ENCODE data around the gene DPP6.
A peak's percentile ranks its signal among the peaks of the same experiment; 100 is the strongest.

The DPP6 gene

DNA sequence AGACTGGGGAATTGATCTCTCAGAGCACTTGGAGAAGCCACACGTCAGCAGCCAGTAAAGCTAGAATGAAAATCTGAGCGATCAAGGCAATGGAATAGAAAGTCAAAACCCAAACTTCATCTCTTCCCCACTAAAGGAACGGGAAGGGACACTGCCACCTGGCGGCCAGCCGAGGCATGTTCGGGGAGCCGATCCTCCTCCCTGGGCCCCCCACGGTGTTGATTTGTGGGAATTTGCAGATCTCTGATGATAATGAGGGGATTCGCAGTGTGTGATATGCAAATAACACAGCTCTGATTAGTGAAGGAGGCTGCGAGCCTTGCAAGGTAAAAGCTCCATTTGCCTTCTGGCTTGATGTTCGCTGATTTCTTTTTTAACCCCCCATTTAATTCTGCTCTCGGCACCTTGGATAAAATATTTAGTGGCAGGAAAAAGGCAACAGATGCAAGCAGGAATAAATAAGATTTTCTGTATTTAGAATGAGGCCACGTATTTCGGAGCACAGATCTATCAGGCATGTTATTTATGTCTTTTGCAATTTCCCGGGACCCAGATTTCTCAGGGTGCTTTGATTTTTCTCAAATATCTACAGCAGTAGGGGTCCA lies 692.2 kb downstream of the DPP6 start:
- no peak overlapping the region for H3K9ac ChIP-seq (ENCODE audit: low read depth, low read length)
- H3K27ac ChIP-seq (ENCODE audit: low read depth, low read length) = no peak overlapping the region
- peaks cover 13% of the 10 kb centered on the region for H3K4me1 ChIP-seq (ENCODE audit: control insufficient read depth, insufficient read depth, low read length)
- H3K36me3 ChIP-seq (ENCODE audit: control insufficient read depth, insufficient read depth, low read length) = no peaks in the 10 kb centered on the region
- H3K4me3 ChIP-seq (ENCODE audit: low read depth, low read length) = no peak overlapping the region
- H3K27me3 ChIP-seq (ENCODE audit: control insufficient read depth, insufficient read depth, low read length) = no peaks in the 10 kb centered on the region
- no peaks in the 10 kb centered on the region for H3K9me3 ChIP-seq (ENCODE audit: control insufficient read depth, insufficient read depth, low read length)

DNA sequence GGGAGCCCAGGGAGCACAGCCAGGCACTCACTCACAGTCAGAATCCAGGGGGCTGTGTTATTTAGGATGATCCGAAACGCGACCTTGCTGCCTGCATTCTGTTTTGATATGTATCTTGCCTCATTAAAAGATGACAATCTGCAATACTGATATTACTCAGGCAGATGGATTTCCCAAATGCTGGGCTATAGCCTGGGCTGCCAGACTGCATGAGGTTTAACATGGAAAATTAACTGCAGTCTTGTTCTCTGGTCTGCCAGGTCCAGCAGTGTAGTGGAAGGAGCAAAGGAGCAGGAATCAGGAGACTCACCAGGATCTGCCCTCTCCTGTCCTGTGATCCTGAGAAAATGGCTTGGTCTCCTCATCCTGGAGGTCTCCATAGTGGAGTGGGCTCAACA lies 692.7 kb downstream of the DPP6 start:
- H3K36me3 ChIP-seq (ENCODE audit: control insufficient read depth, insufficient read depth, low read length) = no peaks in the 10 kb centered on the region
- no peaks in the 10 kb centered on the region for H3K9me3 ChIP-seq (ENCODE audit: control insufficient read depth, insufficient read depth, low read length)
- no peak overlapping the region for H3K4me3 ChIP-seq (ENCODE audit: low read depth, low read length)
- H3K27me3 ChIP-seq (ENCODE audit: control insufficient read depth, insufficient read depth, low read length) = no peaks in the 10 kb centered on the region
- H3K4me1 ChIP-seq (ENCODE audit: control insufficient read depth, insufficient read depth, low read length) = peaks cover 13% of the 10 kb centered on the region
- no peak overlapping the region for H3K9ac ChIP-seq (ENCODE audit: low read depth, low read length)
- no peak overlapping the region for H3K27ac ChIP-seq (ENCODE audit: low read depth, low read length)

DNA sequence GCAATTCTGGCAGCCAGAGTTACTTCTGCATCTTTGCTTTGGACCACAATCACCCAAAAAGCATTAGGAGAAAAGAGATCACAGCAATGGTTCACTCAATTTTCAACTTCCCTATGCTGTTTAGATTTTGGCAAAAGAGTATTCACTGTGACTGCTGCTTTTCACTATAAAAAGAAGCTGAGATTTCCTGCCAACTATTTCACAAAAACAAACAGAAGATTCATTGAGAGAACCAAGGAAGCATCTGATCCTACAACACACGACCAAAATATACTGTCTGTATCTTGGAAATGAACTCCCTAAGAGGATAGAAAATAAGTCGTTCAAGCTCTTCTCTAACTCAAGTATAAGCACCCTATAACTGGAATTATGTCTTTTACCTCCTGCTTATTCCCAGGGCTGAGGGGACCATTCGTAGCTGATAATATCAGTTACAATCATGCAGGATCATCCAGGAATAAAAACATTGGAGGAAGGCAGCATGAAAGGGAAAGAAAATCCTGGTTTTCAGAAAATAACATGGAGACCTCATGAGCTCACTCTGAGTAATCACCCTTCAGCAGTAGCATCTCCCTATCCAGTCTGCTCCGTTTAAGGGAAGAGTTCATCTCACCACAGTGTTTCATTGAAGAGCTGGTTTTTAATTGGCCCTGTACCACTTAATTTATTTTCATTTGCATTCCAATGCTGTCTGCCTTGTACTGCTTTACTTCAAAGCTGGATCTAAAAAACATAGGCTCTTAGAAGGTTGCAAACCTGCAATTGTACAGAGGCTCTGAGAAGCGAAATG lies 694.6 kb downstream of the DPP6 start:
- H3K27ac ChIP-seq (ENCODE audit: low read depth, low read length) = no peak overlapping the region
- no peaks in the 10 kb centered on the region for H3K27me3 ChIP-seq (ENCODE audit: control insufficient read depth, insufficient read depth, low read length)
- H3K9me3 ChIP-seq (ENCODE audit: control insufficient read depth, insufficient read depth, low read length) = no peaks in the 10 kb centered on the region
- no peak overlapping the region for H3K4me3 ChIP-seq (ENCODE audit: low read depth, low read length)
- H3K9ac ChIP-seq (ENCODE audit: low read depth, low read length) = no peak overlapping the region
- peaks cover 13% of the 10 kb centered on the region for H3K4me1 ChIP-seq (ENCODE audit: control insufficient read depth, insufficient read depth, low read length)
- H3K36me3 ChIP-seq (ENCODE audit: control insufficient read depth, insufficient read depth, low read length) = no peaks in the 10 kb centered on the region

DNA sequence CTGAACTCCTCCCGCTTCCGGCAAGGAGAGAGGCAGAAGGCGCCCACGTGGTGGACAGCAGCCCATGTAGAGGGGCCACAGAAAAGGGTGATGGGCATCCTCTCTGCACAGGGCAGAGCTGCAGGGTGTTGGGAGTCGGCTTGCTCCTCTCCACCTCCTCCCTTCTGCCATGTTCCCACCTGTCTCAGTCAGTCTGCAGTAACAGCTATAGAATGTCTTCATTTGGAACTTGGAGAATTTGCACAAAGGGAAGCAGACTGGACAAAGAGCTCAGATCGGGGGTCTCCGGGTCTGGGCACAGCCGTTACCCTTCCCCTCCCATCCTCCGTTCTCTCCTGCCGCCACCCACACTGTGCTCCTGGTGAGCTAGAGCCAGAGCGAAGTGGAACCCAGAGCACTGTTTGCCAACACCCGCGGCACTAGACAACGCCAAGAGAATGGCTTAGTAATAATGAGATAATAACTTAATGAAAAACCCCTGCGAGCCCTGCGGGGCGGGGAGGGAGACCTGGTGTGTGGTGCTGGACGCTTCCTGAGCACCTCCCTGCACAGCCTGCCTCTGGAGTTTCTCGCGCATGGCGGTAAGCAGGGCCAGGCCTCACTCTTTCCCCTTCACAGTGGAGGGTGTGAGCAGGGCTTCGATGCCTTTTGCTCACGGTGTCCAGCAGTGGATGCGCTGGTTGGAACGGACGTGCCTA lies 696.0 kb downstream of the DPP6 start:
- Histone ChIP-seq H3K4me1 (ENCODE audit: control insufficient read depth, insufficient read depth, low read length) (peaks cover 5% of the 10 kb centered on the region), H3K27me3 (ENCODE audit: control insufficient read depth, insufficient read depth, low read length) (no peaks in the 10 kb centered on the region), H3K36me3 (ENCODE audit: control insufficient read depth, insufficient read depth, low read length) (no peaks in the 10 kb centered on the region), H3K9me3 (ENCODE audit: control insufficient read depth, insufficient read depth, low read length) (no peaks in the 10 kb centered on the region), H3K4me3 (ENCODE audit: low read depth, low read length) (no peak overlapping the region), H3K27ac (ENCODE audit: low read depth, low read length) (no peak overlapping the region), H3K9ac (ENCODE audit: low read depth, low read length) (no peak overlapping the region)

DNA sequence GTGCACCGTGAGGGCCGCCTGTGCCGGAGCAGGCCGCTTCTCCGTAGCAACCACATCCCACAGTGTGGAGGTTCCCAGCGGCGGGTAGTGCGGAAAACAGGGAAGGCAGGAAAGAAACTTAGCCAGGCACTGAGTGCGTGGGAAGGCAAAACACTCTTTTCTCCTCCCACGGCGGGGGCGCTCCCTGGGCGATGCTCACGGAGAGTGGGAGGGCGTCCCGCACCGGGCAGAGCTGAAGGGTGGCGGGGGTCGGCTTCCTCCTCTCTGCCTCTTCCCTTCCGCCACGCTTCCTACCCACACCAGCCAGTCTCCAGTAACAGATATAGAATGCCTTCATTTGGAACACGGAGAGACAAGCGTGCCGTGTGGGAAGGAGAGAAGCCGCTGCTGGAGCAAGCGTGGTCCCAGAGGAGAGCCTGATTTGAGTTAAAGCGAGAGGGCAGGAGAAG lies 698.2 kb downstream of the DPP6 start:
- H3K9ac ChIP-seq (ENCODE audit: low read depth, low read length) = no peak overlapping the region
- H3K27me3 ChIP-seq (ENCODE audit: control insufficient read depth, insufficient read depth, low read length) = no peaks in the 10 kb centered on the region
- no peaks in the 10 kb centered on the region for H3K36me3 ChIP-seq (ENCODE audit: control insufficient read depth, insufficient read depth, low read length)
- H3K27ac ChIP-seq (ENCODE audit: low read depth, low read length) = no peak overlapping the region
- no peaks in the 10 kb centered on the region for H3K9me3 ChIP-seq (ENCODE audit: control insufficient read depth, insufficient read depth, low read length)
- H3K4me1 ChIP-seq (ENCODE audit: control insufficient read depth, insufficient read depth, low read length) = no peaks in the 10 kb centered on the region
- no peak overlapping the region for H3K4me3 ChIP-seq (ENCODE audit: low read depth, low read length)

DNA sequence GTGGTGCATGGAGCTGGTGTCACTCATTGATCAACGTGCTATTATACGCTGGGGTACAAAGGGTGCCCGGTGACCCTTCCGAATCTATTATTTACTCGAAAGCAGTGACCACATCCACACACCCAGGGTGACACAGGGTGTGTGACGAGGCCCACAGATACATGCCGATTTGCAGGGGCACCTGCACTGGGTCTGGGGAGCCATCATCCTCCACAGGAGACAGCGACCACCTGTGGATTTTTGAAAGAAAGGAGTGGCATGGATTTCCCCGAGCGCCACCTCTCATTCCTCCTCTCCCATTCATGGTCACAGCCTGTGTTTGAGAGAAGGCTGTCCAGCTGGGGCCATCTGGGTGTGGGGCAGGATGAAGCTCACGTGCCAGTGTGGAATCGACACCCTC lies 701.0 kb downstream of the DPP6 start:
- Histone ChIP-seq H3K4me3 (ENCODE audit: low read depth, low read length) (no peak overlapping the region), H3K9me3 (ENCODE audit: control insufficient read depth, insufficient read depth, low read length) (no peaks in the 10 kb centered on the region), H3K27ac (ENCODE audit: low read depth, low read length) (no peak overlapping the region), H3K4me1 (ENCODE audit: control insufficient read depth, insufficient read depth, low read length) (no peaks in the 10 kb centered on the region), H3K36me3 (ENCODE audit: control insufficient read depth, insufficient read depth, low read length) (no peaks in the 10 kb centered on the region), H3K9ac (ENCODE audit: low read depth, low read length) (no peak overlapping the region), H3K27me3 (ENCODE audit: control insufficient read depth, insufficient read depth, low read length) (no peaks in the 10 kb centered on the region)

DNA sequence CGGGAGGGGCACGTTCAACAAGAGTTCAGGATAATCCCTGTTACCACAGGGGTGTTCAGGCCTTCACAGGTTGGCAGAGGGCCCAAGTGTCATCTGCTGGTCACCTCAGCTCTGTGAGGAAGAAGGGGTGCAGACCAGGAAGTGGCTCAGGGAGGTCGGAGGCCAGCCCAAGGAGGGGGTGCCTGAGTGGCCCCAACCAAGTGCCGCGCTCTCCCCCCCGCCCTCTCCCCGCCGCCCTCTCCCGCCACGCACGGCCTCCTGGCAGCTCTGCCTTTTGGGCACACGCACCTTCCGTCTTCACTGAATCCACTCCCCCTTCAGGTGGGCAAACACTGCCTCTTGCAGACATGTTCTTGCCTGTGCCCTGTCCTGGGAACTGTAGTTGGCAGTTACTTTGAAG lies 705.6 kb downstream of the DPP6 start:
- Histone ChIP-seq H3K36me3 (ENCODE audit: control insufficient read depth, insufficient read depth, low read length) (no peaks in the 10 kb centered on the region), H3K9me3 (ENCODE audit: control insufficient read depth, insufficient read depth, low read length) (no peaks in the 10 kb centered on the region), H3K27me3 (ENCODE audit: control insufficient read depth, insufficient read depth, low read length) (no peaks in the 10 kb centered on the region), H3K9ac (ENCODE audit: low read depth, low read length) (no peak overlapping the region), H3K4me1 (ENCODE audit: control insufficient read depth, insufficient read depth, low read length) (no peaks in the 10 kb centered on the region), H3K4me3 (ENCODE audit: low read depth, low read length) (no peak overlapping the region), H3K27ac (ENCODE audit: low read depth, low read length) (no peak overlapping the region)

DNA sequence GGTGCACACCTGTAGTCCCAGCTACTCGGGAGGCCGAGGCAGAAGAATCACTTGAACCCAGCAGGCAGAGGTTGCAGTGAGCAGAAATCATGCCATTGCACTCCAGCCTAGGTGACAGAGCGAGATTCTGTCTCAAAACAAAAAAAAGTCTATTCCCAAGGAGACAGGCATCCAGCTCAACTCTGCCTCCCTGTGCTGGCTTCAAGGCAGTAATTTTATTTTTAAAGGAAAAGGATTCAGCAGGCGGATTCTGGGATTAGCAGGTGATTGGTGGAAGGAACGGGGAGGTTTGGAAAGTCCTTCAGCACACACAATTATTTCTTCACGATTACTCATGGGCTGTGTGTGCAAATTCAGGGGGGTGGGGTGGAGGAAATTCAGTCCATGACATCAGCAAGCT lies 707.8 kb downstream of the DPP6 start:
- Histone ChIP-seq H3K9me3 (ENCODE audit: control insufficient read depth, insufficient read depth, low read length) (no peaks in the 10 kb centered on the region), H3K27ac (ENCODE audit: low read depth, low read length) (no peak overlapping the region), H3K9ac (ENCODE audit: low read depth, low read length) (no peak overlapping the region), H3K4me1 (ENCODE audit: control insufficient read depth, insufficient read depth, low read length) (peaks cover 6% of the 10 kb centered on the region), H3K4me3 (ENCODE audit: low read depth, low read length) (no peak overlapping the region), H3K36me3 (ENCODE audit: control insufficient read depth, insufficient read depth, low read length) (no peaks in the 10 kb centered on the region), H3K27me3 (ENCODE audit: control insufficient read depth, insufficient read depth, low read length) (no peaks in the 10 kb centered on the region)

DNA sequence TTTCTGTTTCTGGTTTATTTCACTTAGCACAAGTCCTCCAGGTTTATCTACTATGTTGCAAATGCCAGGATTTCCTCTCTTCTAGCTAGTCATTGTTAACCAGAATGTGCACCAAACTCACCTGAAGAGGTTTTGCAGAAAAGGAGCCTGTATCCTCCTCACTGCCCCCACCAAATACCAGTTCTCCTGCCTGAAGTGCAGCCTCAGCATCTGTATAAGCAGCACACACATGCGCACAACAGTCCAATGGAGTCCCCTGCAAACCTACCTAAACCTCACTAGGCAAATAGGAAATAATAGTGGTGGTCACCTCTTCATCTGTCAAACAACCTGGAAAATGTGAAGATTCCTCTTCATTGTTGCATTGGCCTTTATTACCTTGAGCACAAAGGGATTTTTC lies 712.9 kb downstream of the DPP6 start:
- H3K27ac ChIP-seq (ENCODE audit: low read depth, low read length) = no peak overlapping the region
- H3K4me3 ChIP-seq (ENCODE audit: low read depth, low read length) = peak overlapping the region; percentile 26; the same call in 1 of the 2 replicates
- no peak overlapping the region for H3K9ac ChIP-seq (ENCODE audit: low read depth, low read length)
- H3K27me3 ChIP-seq (ENCODE audit: control insufficient read depth, insufficient read depth, low read length) = no peaks in the 10 kb centered on the region
- peaks cover 17% of the 10 kb centered on the region for H3K4me1 ChIP-seq (ENCODE audit: control insufficient read depth, insufficient read depth, low read length)
- no peaks in the 10 kb centered on the region for H3K9me3 ChIP-seq (ENCODE audit: control insufficient read depth, insufficient read depth, low read length)
- H3K36me3 ChIP-seq (ENCODE audit: control insufficient read depth, insufficient read depth, low read length) = no peaks in the 10 kb centered on the region

DNA sequence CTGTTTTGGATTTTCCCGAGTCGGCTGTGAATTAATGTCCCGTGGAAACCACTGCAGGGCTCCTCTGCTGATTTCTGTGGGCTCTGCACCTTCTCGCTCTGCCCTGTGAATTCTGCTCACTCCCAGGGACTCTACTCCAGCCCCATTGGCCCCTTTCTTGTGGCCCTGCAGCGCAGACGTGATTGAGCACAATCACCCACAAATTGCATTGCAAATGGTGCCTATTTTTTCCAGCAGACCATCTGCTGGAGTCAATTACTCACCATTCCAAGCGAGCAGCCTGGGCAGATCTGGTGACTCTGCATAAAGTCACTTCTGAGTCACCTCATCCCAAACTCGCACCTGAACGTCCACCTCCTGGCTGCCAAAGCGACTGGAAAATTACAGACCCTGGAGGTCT lies 714.9 kb downstream of the DPP6 start:
- no peaks in the 10 kb centered on the region for H3K9me3 ChIP-seq (ENCODE audit: control insufficient read depth, insufficient read depth, low read length)
- H3K4me3 ChIP-seq (ENCODE audit: low read depth, low read length) = no peak overlapping the region
- no peaks in the 10 kb centered on the region for H3K36me3 ChIP-seq (ENCODE audit: control insufficient read depth, insufficient read depth, low read length)
- peaks cover 17% of the 10 kb centered on the region for H3K4me1 ChIP-seq (ENCODE audit: control insufficient read depth, insufficient read depth, low read length)
- H3K9ac ChIP-seq (ENCODE audit: low read depth, low read length) = no peak overlapping the region
- H3K27me3 ChIP-seq (ENCODE audit: control insufficient read depth, insufficient read depth, low read length) = no peaks in the 10 kb centered on the region
- no peak overlapping the region for H3K27ac ChIP-seq (ENCODE audit: low read depth, low read length)

DNA sequence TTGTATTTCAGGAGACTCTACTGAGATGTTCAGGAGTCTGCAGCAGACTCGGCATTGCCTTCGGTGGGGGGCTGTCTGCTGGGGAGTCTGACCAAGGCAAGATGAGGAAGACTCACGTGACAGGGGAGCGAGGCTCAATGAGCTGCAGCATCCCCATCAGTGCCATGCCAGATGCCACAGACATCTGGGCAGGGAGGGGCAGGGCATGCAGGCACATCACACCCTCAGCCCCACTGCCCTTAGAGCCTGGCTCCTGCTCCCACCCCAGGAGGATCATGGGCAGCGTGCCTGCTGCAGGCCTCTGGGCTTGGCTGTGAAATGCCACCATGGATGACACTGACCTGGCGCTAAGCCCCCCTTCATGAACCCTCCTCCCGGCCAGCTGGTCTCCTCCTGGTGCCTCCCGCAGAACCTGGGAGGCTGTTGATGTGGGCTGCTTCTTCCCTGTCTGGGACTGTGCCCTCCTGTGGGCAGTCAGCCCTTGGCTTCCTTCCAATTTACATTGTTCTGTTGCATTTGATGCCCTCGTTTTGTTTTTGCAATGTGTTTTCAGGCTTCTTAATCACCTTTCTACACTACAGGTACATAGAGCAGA lies 715.7 kb downstream of the DPP6 start:
- H3K9me3 ChIP-seq (ENCODE audit: control insufficient read depth, insufficient read depth, low read length) = no peaks in the 10 kb centered on the region
- H3K27ac ChIP-seq (ENCODE audit: low read depth, low read length) = no peak overlapping the region
- H3K4me1 ChIP-seq (ENCODE audit: control insufficient read depth, insufficient read depth, low read length) = peaks cover 17% of the 10 kb centered on the region
- H3K27me3 ChIP-seq (ENCODE audit: control insufficient read depth, insufficient read depth, low read length) = no peaks in the 10 kb centered on the region
- no peak overlapping the region for H3K4me3 ChIP-seq (ENCODE audit: low read depth, low read length)
- H3K9ac ChIP-seq (ENCODE audit: low read depth, low read length) = no peak overlapping the region
- no peaks in the 10 kb centered on the region for H3K36me3 ChIP-seq (ENCODE audit: control insufficient read depth, insufficient read depth, low read length)
